Liver (tissue), 3 donors: ENCODE measurements around the gene GJC3.

Experiments
- CTCF ChIP-seq: fragments of 150-350 bp; IDR thresholded peaks from 2 replicates; pipeline ENCODE4 v1.5.1; 2017; ENCODE audit warnings: improper control_type of control experiment, low read depth, low read length; ENCODE audit not compliant: missing input control
- RXRA ChIP-seq, 2 donors: IDR thresholded peaks; 2 replicates each; pipeline ENCODE4 v1.6.1; 2017 to 2018; ENCODE audit warnings: antibody characterized with exemption in 2 of 2, mild to moderate bottlenecking in 1 of 2
- donor health status: healthy.
- donor health status: healthy.

GRCh38 chr7:99958564-99959227 lies 29.3 kb upstream of the GJC3 start:
- TF ChIP-seq CTCF (no peak), RXRA (IDR thresholded peaks at IDR 0.05) (no peak)
